NOMO-1 (cell line): ENCODE results near the gene GPR82.
A peak's percentile ranks its signal among the peaks of the same experiment; 100 is the strongest.
"Not testable (repeated sequence)": the region's sequence is repeated elsewhere in the genome, so short reads cannot be mapped to it uniquely, and the experiment has no call there.

Experiments used
- DNase-seq, 2 experiments: peaks; one replicate each; lab custom pipeline; 2025; ENCODE audit not compliant: unreplicated experiment in 2 of 2; lab: John Stamatoyannopoulos, UW

Gene GPR82, protein sequence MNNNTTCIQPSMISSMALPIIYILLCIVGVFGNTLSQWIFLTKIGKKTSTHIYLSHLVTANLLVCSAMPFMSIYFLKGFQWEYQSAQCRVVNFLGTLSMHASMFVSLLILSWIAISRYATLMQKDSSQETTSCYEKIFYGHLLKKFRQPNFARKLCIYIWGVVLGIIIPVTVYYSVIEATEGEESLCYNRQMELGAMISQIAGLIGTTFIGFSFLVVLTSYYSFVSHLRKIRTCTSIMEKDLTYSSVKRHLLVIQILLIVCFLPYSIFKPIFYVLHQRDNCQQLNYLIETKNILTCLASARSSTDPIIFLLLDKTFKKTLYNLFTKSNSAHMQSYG

DNA sequence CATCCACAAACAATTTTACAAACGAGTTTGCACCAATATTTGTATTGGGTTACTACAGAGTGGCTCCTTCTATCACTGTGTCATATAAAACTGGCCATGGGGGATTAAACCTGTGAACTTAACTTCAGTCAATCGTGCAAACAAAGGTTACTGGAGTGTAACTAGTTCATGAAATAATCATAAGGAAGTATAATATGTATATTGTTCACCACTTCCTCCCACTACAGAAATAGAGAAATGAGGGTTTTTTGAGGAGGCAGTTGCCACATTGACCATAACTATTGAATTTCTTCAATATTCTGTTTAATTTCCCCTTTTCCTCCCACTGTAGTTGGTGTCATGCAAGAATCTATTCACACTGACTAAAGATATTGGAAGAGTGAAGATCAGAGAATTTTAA, at the start of gene GPR82:
Gene GPR82 (plus strand): TSS at position 356 of the 400 bp plus-strand sequence. CDS start 2,846 bp downstream, outside the sequence.
- peak; percentile 41 to 77 for DNase-seq

DNA sequence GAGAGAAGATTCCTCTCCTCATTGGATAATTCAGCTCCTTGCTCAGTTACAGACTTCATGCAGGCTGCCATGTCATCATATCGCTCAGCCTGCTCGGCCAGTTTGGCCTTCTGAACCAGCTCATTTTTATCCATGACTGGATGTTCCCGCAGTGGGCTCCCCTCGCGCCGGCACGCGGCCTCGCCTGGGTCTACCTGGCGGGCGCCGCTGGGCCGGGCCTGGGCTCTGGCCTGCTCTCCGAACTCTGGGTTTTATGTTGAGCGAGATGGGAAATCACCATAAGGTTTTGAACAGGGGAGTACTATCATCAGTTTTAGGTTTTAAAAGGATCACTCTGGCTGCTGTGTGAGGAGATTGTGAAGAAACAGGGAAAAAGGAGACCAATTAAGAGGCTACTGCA, 47.6 kb upstream of the GPR82 start:
- DNase-seq: not testable (repeated sequence)

DNA sequence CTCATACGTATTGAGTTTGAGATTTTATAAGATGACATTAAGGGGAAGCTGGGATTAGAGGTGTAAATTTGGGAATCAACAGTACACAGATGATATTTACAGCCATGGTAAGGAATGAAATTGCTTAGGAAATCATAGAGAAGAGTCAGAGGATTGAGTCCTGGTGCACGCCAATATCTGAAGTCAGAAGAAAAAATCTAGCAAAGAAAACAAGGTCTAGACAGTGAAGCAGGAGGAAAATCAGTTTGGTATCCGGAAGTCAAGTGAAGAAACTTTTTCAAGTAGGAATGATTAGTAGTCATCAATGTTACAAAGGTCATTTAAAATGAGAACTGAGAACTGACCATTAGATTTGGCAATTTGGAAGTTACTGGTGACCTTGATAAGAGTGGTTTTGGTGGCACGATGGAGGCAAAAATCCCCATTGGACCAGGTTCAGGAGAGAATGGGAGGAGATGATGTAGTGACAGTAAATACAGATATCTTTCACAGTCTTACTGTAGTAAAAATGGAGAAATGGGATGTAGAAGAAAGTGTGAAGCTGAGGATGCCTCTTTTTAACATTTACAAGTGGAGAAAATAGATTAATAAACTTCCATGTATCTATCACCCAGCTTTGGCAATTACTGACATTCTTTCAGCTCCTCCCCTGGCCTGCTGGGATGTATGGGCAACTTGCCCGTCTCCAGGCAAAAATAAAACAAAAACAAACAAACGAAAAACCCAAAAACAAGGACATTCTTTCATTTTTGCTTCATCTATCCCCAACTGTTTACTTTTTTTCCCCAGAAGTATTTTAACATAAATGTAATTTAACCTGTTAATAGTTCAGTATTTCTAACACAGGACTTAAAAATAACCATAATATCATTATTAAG, 46.6 kb upstream of the GPR82 start:
- DNase-seq: no peak

DNA sequence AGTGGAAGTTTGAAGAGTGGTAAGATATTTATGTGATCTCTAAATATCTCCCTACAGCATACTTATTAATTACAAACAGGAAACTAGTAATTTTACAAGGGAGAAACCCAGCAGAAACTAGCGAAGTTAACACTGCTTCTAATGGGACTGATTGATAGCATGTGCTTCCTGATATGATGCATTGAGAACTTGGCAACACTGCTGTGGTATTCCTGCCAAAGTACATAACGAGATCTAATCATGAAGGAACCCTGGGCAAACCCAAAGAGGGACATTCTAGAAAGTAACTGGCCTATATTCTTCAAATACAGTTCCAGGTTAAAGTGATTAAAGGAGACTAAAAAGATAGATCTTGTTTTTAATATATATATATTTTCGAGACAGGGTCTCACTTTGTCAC, 39.8 kb upstream of the GPR82 start:
- DNase-seq: no peak

DNA sequence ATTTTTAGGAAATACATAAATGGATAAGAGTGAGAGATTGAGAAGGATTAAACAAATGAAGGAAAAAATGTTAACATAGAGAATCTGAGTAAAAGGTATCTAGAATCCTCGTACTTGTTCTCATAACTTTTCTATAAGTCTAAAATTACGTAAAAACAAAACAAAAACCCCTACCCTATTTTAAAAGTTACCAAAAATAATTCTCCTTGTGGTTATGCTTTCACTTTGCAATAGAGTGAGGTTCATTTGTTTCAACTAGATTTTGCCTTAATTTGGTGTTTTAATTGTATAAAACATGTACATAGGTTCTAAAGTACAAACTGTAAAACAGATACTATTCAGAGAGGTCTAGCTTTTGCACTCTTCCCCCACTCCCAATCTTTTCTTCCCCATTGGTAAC, 39.0 kb upstream of the GPR82 start:
- DNase-seq: no peak

DNA sequence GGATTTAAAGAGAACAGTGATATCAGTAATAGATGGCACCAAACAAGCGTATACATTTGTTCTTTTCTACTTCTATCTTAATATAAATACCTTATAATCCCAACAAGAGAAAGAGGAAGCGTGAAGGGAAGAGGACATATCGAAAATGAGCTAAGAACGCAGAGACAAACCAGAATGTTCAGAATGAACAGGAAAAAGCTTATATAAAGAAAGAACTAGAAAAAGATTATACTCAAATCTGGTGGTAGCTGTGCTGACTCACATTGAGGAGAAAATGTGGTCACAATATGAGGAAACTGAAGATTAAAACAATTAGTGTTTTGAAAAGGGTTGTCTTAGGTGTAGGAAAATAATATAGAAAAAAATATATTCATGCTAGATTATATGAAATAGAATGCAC, 37.2 kb upstream of the GPR82 start:
- peak; percentile 35 to 81 for DNase-seq

DNA sequence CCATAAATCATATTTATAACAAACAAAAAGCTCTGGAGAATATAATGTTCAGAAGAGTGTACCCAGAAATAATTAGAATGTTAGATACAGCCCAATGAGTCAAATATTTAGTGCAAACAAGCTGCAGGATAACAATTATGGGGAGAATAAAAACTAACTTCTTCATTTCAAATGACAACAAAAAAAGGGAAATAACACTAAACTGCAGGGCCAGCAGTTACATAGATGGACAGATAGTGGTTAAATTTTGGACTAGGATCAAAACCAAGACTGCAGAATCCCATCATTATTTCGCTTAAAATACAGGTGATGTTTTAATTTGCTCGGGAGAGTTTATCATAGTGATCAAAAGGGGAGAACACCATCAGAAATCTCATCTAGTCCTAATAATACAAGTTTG, 35.8 kb upstream of the GPR82 start:
- peak in 1 of 2 experiments; percentile 55 for DNase-seq

DNA sequence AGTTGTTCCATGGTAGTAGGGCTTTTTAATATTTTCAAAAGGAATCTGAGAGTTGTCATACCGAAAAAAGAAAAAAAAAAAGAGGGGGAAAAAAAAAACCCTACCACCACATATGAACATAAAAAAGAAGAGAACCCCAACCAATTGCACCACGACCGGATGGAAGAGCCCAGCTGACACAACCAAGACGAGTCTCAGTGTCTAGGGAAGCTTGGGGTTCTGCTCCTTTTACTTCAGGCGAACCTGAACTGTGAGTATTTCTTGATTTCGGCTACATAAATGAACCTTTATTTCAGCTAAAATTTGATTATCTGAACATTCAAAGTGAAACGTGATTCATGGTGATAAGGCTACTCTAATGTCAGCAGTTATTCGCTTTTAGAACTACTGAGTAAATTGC, 35.1 kb upstream of the GPR82 start, which contains the start of gene GPR34:
Gene GPR34 (plus strand): TSS at position 139 of the 400 bp plus-strand sequence. CDS start 6,661 bp downstream, outside the sequence.
- DNase-seq: peak; percentile 31 to 36

DNA sequence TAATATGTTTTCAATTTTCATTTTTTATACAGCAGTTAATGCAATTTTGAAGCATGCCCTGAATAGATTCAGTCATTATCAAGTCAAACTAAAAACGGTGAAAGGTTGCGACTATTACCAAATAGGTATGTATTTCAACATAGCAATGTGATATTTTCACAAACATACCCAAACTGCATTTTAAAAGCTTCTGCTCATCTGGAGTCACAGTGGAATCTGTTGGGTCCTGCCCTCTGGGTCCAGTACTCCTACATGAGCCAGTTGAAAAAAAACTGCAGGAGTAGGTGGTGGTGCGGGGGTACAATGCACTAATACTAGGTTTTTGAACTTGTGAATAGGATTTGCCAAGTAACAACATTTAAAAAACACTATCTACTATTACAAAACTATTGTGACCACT, 34.3 kb upstream of the GPR82 start:
- DNase-seq: no peak

DNA sequence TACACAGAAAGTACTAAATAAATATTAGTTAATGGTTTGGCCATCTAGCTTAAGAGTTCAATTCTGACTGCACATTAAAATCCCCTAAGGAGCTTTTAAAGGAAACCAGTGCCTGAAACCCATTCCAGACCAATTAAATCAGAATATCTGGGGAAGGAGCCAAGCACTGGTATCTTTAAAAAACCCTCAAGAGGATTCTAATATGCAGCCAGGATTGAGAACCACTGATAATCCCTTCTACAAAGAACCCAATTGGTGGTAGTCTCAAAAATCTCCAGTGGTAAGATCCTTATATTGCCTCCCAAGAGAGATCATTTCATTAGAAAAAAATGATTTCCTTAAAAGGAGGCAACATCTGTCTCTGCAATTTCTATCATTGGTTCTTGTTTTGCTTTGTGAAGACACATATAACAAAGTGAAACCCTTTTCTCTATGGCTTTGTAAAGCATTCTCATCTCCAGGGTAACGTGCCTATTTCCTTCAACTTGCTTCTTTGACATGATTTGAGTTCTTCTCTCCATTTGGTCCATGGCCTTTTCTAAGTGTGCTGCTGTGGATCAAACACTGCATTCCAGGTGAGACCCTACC, 31.7 kb upstream of the GPR82 start:
- no peak for DNase-seq

DNA sequence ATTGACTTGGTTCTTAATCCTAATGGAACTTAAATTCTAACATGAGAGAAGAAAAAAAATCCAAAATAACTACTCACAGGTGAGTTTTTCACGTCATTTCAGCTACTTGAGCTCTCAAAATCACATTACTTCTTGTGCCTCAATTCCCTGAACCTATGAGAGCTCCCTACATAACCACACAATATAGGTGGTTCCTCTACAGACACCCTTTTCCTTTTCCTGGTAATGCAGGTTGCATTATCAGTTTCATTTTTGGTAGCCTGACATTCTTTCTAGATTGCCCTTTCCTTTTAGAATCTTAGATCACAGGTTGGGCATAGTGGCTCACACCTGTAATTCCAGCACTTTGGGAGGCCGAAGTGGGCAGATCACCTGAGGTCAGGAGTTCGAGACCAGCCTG, 31.0 kb upstream of the GPR82 start:
- DNase-seq: no peak

DNA sequence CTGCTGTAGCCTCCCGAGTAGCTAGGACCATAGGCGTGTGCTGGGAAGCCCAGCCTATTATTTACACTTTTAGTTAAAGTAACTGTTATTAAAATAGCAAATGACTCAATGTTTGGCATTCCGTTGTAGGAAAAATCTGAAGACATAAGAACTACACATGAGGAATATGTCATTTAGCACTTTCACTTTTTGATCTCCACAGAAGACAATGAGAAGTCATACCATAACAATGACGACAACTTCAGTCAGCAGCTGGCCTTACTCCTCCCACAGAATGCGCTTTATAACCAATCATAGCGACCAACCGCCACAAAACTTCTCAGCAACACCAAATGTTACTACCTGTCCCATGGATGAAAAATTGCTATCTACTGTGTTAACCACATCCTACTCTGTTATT, 28.6 kb upstream of the GPR82 start:
- DNase-seq: no peak

DNA sequence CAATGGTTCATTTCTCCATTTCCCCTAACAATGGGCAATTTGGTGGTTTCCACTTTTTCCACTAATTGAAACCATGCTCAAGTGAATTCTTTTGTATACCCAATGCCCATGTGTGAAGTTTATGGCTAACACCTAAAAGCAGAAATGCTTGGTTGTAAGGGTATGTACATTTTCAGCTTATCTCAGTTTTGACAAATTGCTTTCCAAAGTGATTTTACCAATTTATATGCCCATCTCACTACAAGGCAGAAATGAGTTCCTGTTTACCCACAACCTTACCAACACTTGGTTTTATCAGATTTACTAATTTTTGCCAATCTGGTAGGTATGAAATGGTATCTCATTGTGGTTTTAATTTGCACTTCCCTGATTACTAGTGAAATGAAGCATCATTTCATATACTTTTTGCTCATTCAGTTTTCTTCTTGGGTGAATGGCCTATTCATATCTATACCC, 20.4 kb upstream of the GPR82 start:
- no peak for DNase-seq

DNA sequence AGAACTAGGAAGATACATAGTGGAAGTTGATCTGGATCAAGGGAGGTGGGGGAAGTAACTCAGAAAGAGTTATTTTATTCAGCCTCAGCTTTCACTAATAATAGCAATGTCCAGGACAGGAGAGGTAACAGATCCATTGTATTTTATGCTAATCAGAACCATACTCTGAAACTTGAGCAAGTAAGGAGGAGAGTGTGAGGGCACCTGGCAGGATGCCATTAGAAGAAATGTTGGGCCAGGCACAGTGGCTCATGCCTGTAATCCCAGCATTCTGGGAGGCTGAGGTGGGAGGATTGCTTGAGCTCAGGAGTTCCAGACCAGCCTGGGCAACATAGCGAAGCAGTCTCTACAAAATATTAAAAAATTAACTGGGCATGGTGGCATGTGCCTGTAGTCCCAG, 18.9 kb upstream of the GPR82 start:
- DNase-seq: no peak

DNA sequence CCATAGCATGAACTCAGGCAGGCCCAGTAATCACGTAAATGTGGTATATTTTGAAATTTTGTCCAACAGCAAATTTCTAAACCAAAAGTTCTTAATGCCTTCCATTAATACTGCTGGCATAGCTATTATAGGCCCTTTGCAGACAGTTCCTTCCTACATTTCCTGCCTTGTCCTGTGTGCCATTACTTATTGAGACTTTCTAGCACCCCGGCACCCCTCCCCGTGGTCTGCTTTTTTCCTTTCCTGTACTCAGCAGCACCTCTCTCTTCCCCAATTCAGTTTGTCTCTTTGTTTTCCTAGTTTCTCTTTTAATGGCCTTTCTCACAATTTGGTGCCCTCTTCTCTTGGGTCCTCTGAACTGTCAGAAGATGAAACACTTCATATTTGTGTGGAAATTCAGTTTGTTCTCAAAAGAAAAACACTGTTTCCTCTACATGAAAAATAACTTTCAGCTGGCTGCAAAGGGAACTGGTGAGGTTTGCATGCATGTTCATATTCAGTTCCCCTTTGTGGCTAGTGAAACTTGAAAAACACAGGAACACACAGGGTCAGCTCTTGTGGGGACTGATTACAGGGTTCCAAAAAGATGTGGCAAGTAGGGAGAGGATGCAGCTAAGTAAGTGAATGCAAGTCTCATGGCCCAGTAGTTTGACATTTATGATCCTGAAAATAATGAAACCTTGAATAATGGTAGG, 18.2 kb upstream of the GPR82 start:
- DNase-seq: peak; percentile 51 to 95

DNA sequence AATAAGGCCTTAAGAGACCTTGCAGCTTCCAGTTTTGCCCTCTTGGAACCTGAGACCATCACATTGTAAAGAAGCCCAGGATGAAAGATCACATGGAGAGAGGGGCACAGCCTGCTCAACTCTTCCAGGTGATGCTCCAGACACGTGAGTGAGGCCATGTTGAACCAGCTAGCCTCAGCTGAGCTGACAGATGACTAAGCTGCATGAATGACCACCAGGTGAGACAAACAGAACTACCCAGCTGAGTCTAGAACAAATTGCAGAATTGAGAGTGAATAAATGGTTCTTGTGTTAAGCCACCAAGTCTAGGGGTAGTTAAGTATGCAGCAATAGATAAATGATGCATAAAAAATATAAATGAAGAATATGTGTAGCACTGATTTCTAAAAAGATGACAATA, 16.8 kb upstream of the GPR82 start:
- DNase-seq: no peak

DNA sequence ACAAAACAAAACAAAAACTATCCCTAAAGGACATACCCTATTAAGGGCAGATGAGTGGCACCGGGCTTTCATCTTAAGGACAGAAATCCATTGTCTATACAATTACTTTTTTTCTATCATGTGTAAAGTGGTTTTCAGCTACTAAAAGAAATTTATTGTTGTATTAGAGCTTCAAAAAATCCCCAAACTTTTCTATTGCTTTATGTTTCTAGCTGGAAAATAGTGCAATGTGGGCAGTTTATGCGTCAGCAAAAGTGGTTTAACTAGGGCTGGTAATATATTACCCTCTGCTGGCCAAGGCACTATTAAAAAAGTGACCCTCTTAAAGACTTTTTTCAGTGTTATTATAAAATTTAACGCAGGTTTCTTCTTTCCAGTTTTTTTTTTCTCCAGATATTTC, 15.5 kb upstream of the GPR82 start:
- DNase-seq: no peak

DNA sequence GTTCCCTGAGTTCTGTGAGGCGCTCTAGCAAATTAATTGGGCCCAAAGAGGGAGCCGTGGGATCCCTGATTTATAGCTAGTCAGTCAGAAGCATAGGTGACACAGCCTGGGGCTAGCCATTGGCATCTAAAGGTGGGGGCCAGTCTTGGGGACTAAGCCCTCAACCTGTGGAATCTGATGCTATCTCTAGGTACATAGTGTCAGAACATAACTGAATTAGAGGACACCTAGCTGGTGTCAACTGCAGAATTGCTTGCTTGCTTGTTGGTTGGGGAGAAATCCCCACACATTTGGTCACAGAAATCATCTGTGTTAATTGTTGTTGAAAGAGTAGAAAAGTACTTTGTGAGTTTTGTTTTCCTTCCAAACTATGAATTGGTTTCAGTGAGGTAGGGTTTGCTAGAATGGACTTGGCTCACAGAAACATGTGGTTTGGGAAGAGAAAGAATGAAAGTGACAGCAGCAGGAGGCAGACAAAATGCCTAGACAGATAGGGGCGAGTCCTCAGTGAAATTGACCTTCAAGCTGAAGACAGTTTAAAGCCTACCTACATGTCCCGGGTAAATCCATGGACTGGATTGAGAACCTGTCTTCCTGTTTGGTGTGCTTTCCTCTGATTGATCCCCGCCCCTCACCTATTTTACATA, 12.8 kb upstream of the GPR82 start:
- DNase-seq: no peak

DNA sequence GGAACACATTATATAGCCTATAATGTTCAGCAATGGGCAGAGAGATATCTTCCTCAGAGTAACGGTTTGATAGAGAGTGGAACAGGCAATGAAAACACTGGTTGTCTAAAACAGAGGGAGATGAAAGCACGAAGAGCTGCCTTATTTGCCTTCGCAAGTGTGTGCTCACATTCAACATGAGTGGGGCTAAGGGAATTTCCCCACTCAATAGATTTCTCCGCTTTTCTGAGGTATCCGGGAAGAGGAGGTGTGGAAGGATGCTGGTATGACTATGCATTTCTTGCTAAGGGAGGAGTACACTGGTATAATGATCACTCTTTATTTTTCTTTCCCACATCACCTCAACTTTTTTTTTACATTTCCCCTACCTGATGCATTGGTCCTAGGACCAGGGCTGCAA, 7.8 kb upstream of the GPR82 start:
- DNase-seq: no peak

DNA sequence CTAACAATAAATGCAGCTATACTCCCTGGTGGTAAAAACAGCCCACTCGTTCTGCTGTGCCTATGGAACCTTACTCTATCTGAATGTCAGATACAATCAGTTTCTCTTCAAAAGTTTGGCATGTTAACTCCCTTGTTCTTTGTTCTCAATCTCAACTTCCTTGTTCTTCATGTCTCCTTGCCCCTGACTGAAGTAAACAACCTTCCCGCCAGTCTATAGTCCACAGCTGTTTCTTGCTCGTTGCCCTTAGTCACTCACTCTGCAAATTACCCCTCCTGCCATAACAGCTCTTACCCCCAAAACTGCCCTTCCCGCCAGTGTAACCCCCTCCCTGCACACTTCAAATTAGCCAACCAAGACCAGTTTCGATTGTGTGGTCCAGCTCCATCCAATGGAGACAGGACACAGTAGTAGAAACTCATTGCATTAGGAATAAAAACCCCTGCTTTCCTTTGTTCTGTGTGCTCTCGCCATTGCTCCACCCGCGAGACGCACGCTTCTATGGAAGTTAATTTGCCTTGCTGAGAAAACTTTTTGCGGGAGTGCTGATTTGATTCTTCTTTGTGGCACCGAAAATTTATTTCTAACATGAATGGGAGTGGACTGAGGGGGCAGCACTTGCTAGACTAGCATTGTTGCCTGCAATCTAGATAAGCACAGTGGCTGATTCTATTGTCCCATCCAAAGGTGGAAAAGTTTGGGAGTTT, 7.1 kb upstream of the GPR82 start:
- no peak for DNase-seq
